GM23338 (cell line): Measurements from ENCODE around the gene MAP3K7CL. TPM values are rescaled to one million over a fixed set of nuclear protein-coding genes. Genes with fewer than 3 reads are reported as not detected.

Experiments used
- ATAC-seq: fragments of 200-7000 bp; cut with Tn5 transposase; 3 replicates; pipeline ENCODE4 v1.9.1; 2020
- DNase-seq: peaks from one replicate; pipeline ENCODE4 v3.0.0-alpha.2; 2015; ENCODE audit warnings: low spot score
- H2AFZ ChIP-seq: fragments of 200-600 bp; sonication (generic); 2 replicates; pipeline ENCODE4 v1.8.0; 2016; ENCODE audit warnings: antibody characterized with exemption, mild to moderate bottlenecking, moderate library complexity
- H3F3A ChIP-seq: fragments of 200-600 bp; sonication (generic); replicated peaks from 2 replicates; pipeline ENCODE4 v1.8.0; 2017; ENCODE audit warnings: antibody characterized with exemption, mixed run types, low read depth
- H3K27ac ChIP-seq: fragments of 200-600 bp; sonication (generic); 2 replicates; pipeline ENCODE4 v1.6.1; 2016; ENCODE audit warnings: low read depth
- H3K27me3 ChIP-seq: fragments of 200-600 bp; sonication (generic); 2 replicates; pipeline ENCODE4 v1.8.0; 2016; ENCODE audit warnings: mild to moderate bottlenecking, mixed run types, moderate library complexity; ENCODE audit not compliant: insufficient read depth
- H3K36me3 ChIP-seq: fragments of 200-600 bp; sonication (generic); 2 replicates; pipeline ENCODE4 v1.8.0; 2016; ENCODE audit warnings: mild to moderate bottlenecking; ENCODE audit not compliant: insufficient read depth
- H3K4me1 ChIP-seq: fragments of 200-600 bp; sonication (generic); 2 replicates; pipeline ENCODE4 v1.8.0; 2016; ENCODE audit warnings: mild to moderate bottlenecking, moderate library complexity; ENCODE audit not compliant: insufficient read depth
- H3K4me2 ChIP-seq: fragments of 200-600 bp; sonication (generic); 2 replicates; pipeline ENCODE4 v1.7.1; 2017; ENCODE audit warnings: mixed run types
- H3K4me3 ChIP-seq: fragments of 200-600 bp; sonication (generic); 2 replicates; pipeline ENCODE4 v1.6.1; 2016; ENCODE audit warnings: mixed run types
- H3K79me2 ChIP-seq: fragments of 200-600 bp; sonication (generic); replicated peaks from 2 replicates; pipeline ENCODE4 v1.8.0; 2017; ENCODE audit warnings: mild to moderate bottlenecking; ENCODE audit not compliant: insufficient read depth
- H3K9me2 ChIP-seq: fragments of 200-600 bp; sonication (generic); 2 replicates; pipeline ENCODE4 v1.8.0; 2017; ENCODE audit not compliant: insufficient read depth
- H4K20me1 ChIP-seq: fragments of 200-600 bp; sonication (generic); replicated peaks from 2 replicates; pipeline ENCODE4 v1.8.0; 2017; ENCODE audit warnings: mild to moderate bottlenecking; ENCODE audit not compliant: insufficient read depth
- H3K27ac Mint-ChIP-seq: 2 replicates; pipeline ENCODE4 v1.8.0; 2020; ENCODE audit warnings: inconsistent platforms, mild to moderate bottlenecking, moderate library complexity, mixed read lengths
- H3K27me3 Mint-ChIP-seq: 3 replicates; pipeline ENCODE4 v1.8.0; 2022; ENCODE audit warnings: low read depth, mild to moderate bottlenecking, moderate library complexity, mixed read lengths, inconsistent platforms; ENCODE audit not compliant: insufficient read depth, poor library complexity
- H3K36me3 Mint-ChIP-seq: 3 replicates; pipeline ENCODE4 v1.8.0; 2021; ENCODE audit warnings: low read depth, mild to moderate bottlenecking, inconsistent platforms, moderate library complexity, mixed read lengths
- H3K4me1 Mint-ChIP-seq: 3 replicates; pipeline ENCODE4 v1.8.0; 2020; ENCODE audit warnings: mild to moderate bottlenecking, inconsistent platforms, mixed read lengths
- H3K4me3 Mint-ChIP-seq: 3 replicates; pipeline ENCODE4 v1.8.0; 2021; ENCODE audit warnings: moderate library complexity, mild to moderate bottlenecking, inconsistent platforms, mixed read lengths
- H3K9me3 Mint-ChIP-seq: 3 replicates; pipeline ENCODE4 v1.8.0; 2020; ENCODE audit warnings: moderate library complexity, mild to moderate bottlenecking, inconsistent platforms, mixed read lengths
- CREB1 ChIP-seq: fragments of 250-450 bp; sonication (Bioruptor Pico); IDR thresholded peaks from 2 replicates; pipeline ENCODE4 v1.5.0; 2020; ENCODE audit warnings: low read depth, mild to moderate bottlenecking, moderate library complexity
- CTCF ChIP-seq, 2 experiments: fragments of 200-600 bp in 1 of 2; sonication (generic) in 1 of 2; conservative IDR thresholded peaks; 2 replicates each; pipeline versions ENCODE4 v1.5.1 to v1.6.1; 2016 to 2017; ENCODE audit warnings: antibody characterized with exemption in 2 of 2, low read depth in 2 of 2, mild to moderate bottlenecking in 2 of 2, moderate library complexity in 1 of 2
- EZH2 ChIP-seq: fragments of 200-600 bp; sonication (generic); IDR thresholded peaks from one replicate; pipeline ENCODE4 v1.8.0; 2017; ENCODE audit warnings: antibody characterized with exemption, mild to moderate bottlenecking, low read depth; ENCODE audit not compliant: unreplicated experiment
- EZH2phosphoT487 ChIP-seq: fragments of 200-600 bp; sonication (generic); IDR thresholded peaks from one replicate; pipeline ENCODE4 v1.8.1; 2018; ENCODE audit warnings: antibody characterized with exemption; ENCODE audit not compliant: unreplicated experiment
- JUNB ChIP-seq: IDR thresholded peaks from one replicate; pipeline ENCODE4 v1.6.1; 2016; ENCODE audit warnings: antibody characterized with exemption; ENCODE audit not compliant: unreplicated experiment
- STAT1 ChIP-seq: IDR thresholded peaks from one replicate; pipeline ENCODE4 v1.6.1; 2016; ENCODE audit warnings: antibody characterized with exemption; ENCODE audit not compliant: unreplicated experiment
- ZNF114 ChIP-seq: fragments of 250-450 bp; sonication (Bioruptor Pico); IDR thresholded peaks from 2 replicates; pipeline ENCODE4 v1.5.0; 2020; ENCODE audit warnings: mild to moderate bottlenecking, moderate library complexity
- ZNF462 ChIP-seq: fragments of 250-450 bp; sonication (Bioruptor Pico); IDR thresholded peaks from 2 replicates; pipeline ENCODE4 v1.5.0; 2020; ENCODE audit warnings: mild to moderate bottlenecking, moderate library complexity
- polyA plus RNA-seq: library from polyadenylated mRNA; unstranded; fragments of >200 nt; fragmentation: Nextera tagmentation; extraction: Ambion mirVana; gene quantifications from 2 replicates; pipeline ENCODE4 v1.2.1, GENCODE V29; 2016
- total RNA-seq: library from RNA; depleted of rRNA; stranded (reverse); fragments of >200 nt; shearing (Covaris generic); gene quantifications from 2 replicates; pipeline ENCODE4 v1.2.3, GENCODE V29; 2014

The MAP3K7CL gene
- total and polyA plus RNA-seq, 2 experiments from 2014 or later = 2.4 to 3.6 TPM

GRCh38 chr21:29207201-29207600 lies 76.8 kb downstream of the MAP3K7CL start (continued):
- TF ChIP-seq ZNF462 (CRISPR knock-in tag) (no peak), JUNB (no peak), CREB1 (no peak), EZH2phosphoT487 (no peak), EZH2 (no peak), STAT1 (no peak)

GRCh38 chr21:29208044-29208681 lies 77.7 kb downstream of the MAP3K7CL start:
- no peak for DNase-seq
- Histone ChIP-seq H3K36me3 (no peaks in the 10 kb centered on the region), H3K27me3 (no peaks in the 10 kb centered on the region), H3K4me3 (no peak overlapping the region), H3K79me2 (no peaks in the 10 kb centered on the region), H3K4me1 (no peaks in the 10 kb centered on the region), H2AFZ (no peak overlapping the region), H3K27ac (no peak overlapping the region), H4K20me1 (no peaks in the 10 kb centered on the region), H3F3A (no peaks in the 10 kb centered on the region), H3K4me2 (no peak overlapping the region), H3K9me2 (peaks cover 6% of the 10 kb centered on the region; the same call in 1 of the 2 replicates)
- Mint-ChIP-seq H3K4me3 (no peak overlapping the region), H3K9me3 (no peaks in the 10 kb centered on the region), H3K36me3 (no peaks in the 10 kb centered on the region), H3K27me3 (no peaks in the 10 kb centered on the region), H3K27ac (no peak overlapping the region), H3K4me1 (no peaks in the 10 kb centered on the region)
- no peak for ATAC-seq
- TF ChIP-seq CTCF (conservative IDR thresholded peaks at IDR 0.05; ENCODE audit: low read depth in 2 of 2) (no peak), CREB1 (no peak), ZNF462 (CRISPR knock-in tag) (no peak), ZNF114 (CRISPR knock-in tag) (no peak)
